IPS-18a (cell line): Measurements from ENCODE around the gene CCDC92.

Experiments
- H3K27ac ChIP-seq: one replicate; pipeline ENCODE4 v1.5.1; 2013; ENCODE audit warnings: low read length
- H3K27me3 ChIP-seq: one replicate; pipeline ENCODE4 v1.6.1; 2013; ENCODE audit warnings: mild to moderate bottlenecking, low read length; ENCODE audit not compliant: control insufficient read depth, insufficient read depth
- H3K36me3 ChIP-seq: one replicate; pipeline ENCODE4 v1.6.1; 2013; ENCODE audit warnings: low read depth, low read length; ENCODE audit not compliant: control insufficient read depth
- H3K4me1 ChIP-seq: one replicate; pipeline ENCODE4 v1.6.1; 2013; ENCODE audit warnings: low read depth, low read length; ENCODE audit not compliant: control insufficient read depth
- H3K4me3 ChIP-seq: one replicate; pipeline ENCODE4 v1.5.1; 2013; ENCODE audit warnings: low read length
- H3K9ac ChIP-seq: one replicate; pipeline ENCODE4 v1.6.1; 2013; ENCODE audit warnings: mild to moderate bottlenecking, low read length, moderate library complexity
- H3K9me3 ChIP-seq: one replicate; pipeline ENCODE4 v1.6.1; 2013; ENCODE audit warnings: low read depth, low read length; ENCODE audit not compliant: control insufficient read depth

Gene CCDC92

GRCh38 chr12:123972457-123973401 lies at the start of gene CCDC92, which contains the start of gene ZNF664:
CCDC92 (minus strand) TSS chr12:123972831; CDS start chr12:123944305, 28,526 bp downstream.
ZNF664 (plus strand) TSS chr12:123973215; CDS start chr12:124012145, 38,930 bp downstream.
- peak within 1 kb of the TSS; percentile 86 for H3K4me3 ChIP-seq
- H3K9ac ChIP-seq, result peak within 1 kb of the TSS; percentile 75
- peaks cover 4% of the 10 kb centered on the region for H3K36me3 ChIP-seq
- peaks cover 68% of the 10 kb centered on the region for H3K27me3 ChIP-seq
- H3K27ac ChIP-seq, result no peak within 1 kb of the TSS
- no peaks in the 10 kb centered on the region for H3K9me3 ChIP-seq
- peaks cover 13% of the 10 kb centered on the region for H3K4me1 ChIP-seq

- H3K9me3 ChIP-seq, result no peaks in the 10 kb centered on the region
- no peak overlapping the region for H3K27ac ChIP-seq
- H3K4me1 ChIP-seq, result no peaks in the 10 kb centered on the region
- H3K4me3 ChIP-seq, result no peak overlapping the region
- no peaks in the 10 kb centered on the region for H3K27me3 ChIP-seq
- H3K36me3 ChIP-seq, result no peaks in the 10 kb centered on the region
- no peak overlapping the region for H3K9ac ChIP-seq
Measured at GRCh38 chr12:124022161-124022560, 49.5 kb upstream of the CCDC92 start.

GRCh38 chr12:124021007-124021406 lies 48.4 kb upstream of the CCDC92 start:
- no peak overlapping the region for H3K27ac ChIP-seq
- no peak overlapping the region for H3K9ac ChIP-seq
- no peak overlapping the region for H3K4me3 ChIP-seq
- no peaks in the 10 kb centered on the region for H3K4me1 ChIP-seq
- H3K36me3 ChIP-seq, result no peaks in the 10 kb centered on the region
- H3K27me3 ChIP-seq, result no peaks in the 10 kb centered on the region
- H3K9me3 ChIP-seq, result no peaks in the 10 kb centered on the region

GRCh38 chr12:124020514-124020949 lies 47.9 kb upstream of the CCDC92 start:
- no peaks in the 10 kb centered on the region for H3K4me1 ChIP-seq

GRCh38 chr12:124019115-124019514 lies 46.5 kb upstream of the CCDC92 start:
- H3K4me1 ChIP-seq, result no peaks in the 10 kb centered on the region
- H3K27ac ChIP-seq, result no peak overlapping the region
- no peaks in the 10 kb centered on the region for H3K27me3 ChIP-seq
- H3K4me3 ChIP-seq, result no peak overlapping the region
- no peak overlapping the region for H3K9ac ChIP-seq
- no peaks in the 10 kb centered on the region for H3K9me3 ChIP-seq
- H3K36me3 ChIP-seq, result no peaks in the 10 kb centered on the region

More at GRCh38 chr12:124020514-124020949, 47.9 kb upstream of the CCDC92 start:
- Histone ChIP-seq H3K36me3 (no peaks in the 10 kb centered on the region), H3K4me3 (no peak overlapping the region), H3K27me3 (no peaks in the 10 kb centered on the region), H3K27ac (no peak overlapping the region), H3K9me3 (no peaks in the 10 kb centered on the region), H3K9ac (no peak overlapping the region)

GRCh38 chr12:124018539-124018938 lies 45.9 kb upstream of the CCDC92 start:
- no peaks in the 10 kb centered on the region for H3K4me1 ChIP-seq
- no peak overlapping the region for H3K27ac ChIP-seq
- no peaks in the 10 kb centered on the region for H3K9me3 ChIP-seq
- no peak overlapping the region for H3K9ac ChIP-seq
- no peak overlapping the region for H3K4me3 ChIP-seq
- no peaks in the 10 kb centered on the region for H3K36me3 ChIP-seq
- no peaks in the 10 kb centered on the region for H3K27me3 ChIP-seq

- Histone ChIP-seq H3K4me1 (no peaks in the 10 kb centered on the region), H3K27ac (no peak overlapping the region), H3K4me3 (no peak overlapping the region), H3K9me3 (no peaks in the 10 kb centered on the region), H3K9ac (no peak overlapping the region), H3K27me3 (no peaks in the 10 kb centered on the region), H3K36me3 (peaks cover 10% of the 10 kb centered on the region)
Measured at GRCh38 chr12:124017064-124017463, 44.4 kb upstream of the CCDC92 start.

- Histone ChIP-seq H3K9me3 (no peaks in the 10 kb centered on the region), H3K27ac (no peak overlapping the region), H3K27me3 (no peaks in the 10 kb centered on the region), H3K36me3 (peaks cover 17% of the 10 kb centered on the region), H3K4me3 (no peak overlapping the region), H3K9ac (no peak overlapping the region), H3K4me1 (no peaks in the 10 kb centered on the region)
Measured at GRCh38 chr12:124015494-124016461, 43.1 kb upstream of the CCDC92 start.

GRCh38 chr12:124013073-124013472 lies 40.4 kb upstream of the CCDC92 start:
- no peaks in the 10 kb centered on the region for H3K9me3 ChIP-seq
- H3K4me1 ChIP-seq, result no peaks in the 10 kb centered on the region
- H3K9ac ChIP-seq, result no peak overlapping the region
- H3K4me3 ChIP-seq, result no peak overlapping the region
- peaks cover 17% of the 10 kb centered on the region for H3K36me3 ChIP-seq
- H3K27ac ChIP-seq, result no peak overlapping the region
- no peaks in the 10 kb centered on the region for H3K27me3 ChIP-seq

GRCh38 chr12:124011435-124012115 lies 38.9 kb upstream of the CCDC92 start:
- Histone ChIP-seq H3K36me3 (peaks cover 17% of the 10 kb centered on the region), H3K4me1 (no peaks in the 10 kb centered on the region), H3K27ac (no peak overlapping the region), H3K27me3 (no peaks in the 10 kb centered on the region), H3K9ac (no peak overlapping the region), H3K9me3 (no peaks in the 10 kb centered on the region), H3K4me3 (no peak overlapping the region)

GRCh38 chr12:124010687-124011086 lies 38.1 kb upstream of the CCDC92 start:
- no peaks in the 10 kb centered on the region for H3K27me3 ChIP-seq
- no peak overlapping the region for H3K4me3 ChIP-seq
- no peaks in the 10 kb centered on the region for H3K4me1 ChIP-seq
- no peak overlapping the region for H3K27ac ChIP-seq
- H3K36me3 ChIP-seq, result peaks cover 17% of the 10 kb centered on the region
- H3K9ac ChIP-seq, result no peak overlapping the region
- no peaks in the 10 kb centered on the region for H3K9me3 ChIP-seq
